K562 (cell line): ENCODE results near the gene COMP. TPM values are rescaled to one million over a fixed set of nuclear protein-coding genes. Genes with fewer than 3 reads are reported as not detected.

Experiments
- CBX8 ChIP-seq: fragments of 200-600 bp; sonication (generic); IDR thresholded peaks from 2 replicates; pipeline ENCODE4 v1.6.1; 2012; ENCODE audit warnings: borderline replicate concordance, mixed run types, low read depth, mild to moderate bottlenecking, moderate library complexity, mixed read lengths, low read length, control low read depth, inconsistent platforms; ENCODE audit not compliant: poor library complexity, severe bottlenecking; ENCODE audit errors: extremely low read depth
- CHD1 ChIP-seq: fragments of 200-600 bp; sonication (generic); IDR thresholded peaks from one replicate; pipeline ENCODE4 v1.6.1; 2012; ENCODE audit warnings: mild to moderate bottlenecking, moderate library complexity, low read length, inconsistent platforms
- FOXK1 ChIP-seq: sonication (generic); formaldehyde crosslinking; IDR thresholded peaks from 2 replicates; pipeline ENCODE4 v1.8.0; 2022; ENCODE audit warnings: missing genetic modification reagents, mild to moderate bottlenecking, borderline replicate concordance
- HMG20B ChIP-seq: fragments of 250-450 bp; sonication (Bioruptor Pico); IDR thresholded peaks from 2 replicates; pipeline ENCODE4 v1.5.0; 2021; ENCODE audit warnings: mild to moderate bottlenecking
- NR3C1 ChIP-seq: sonication (generic); formaldehyde crosslinking; IDR thresholded peaks from 2 replicates; pipeline ENCODE4 v1.8.1; 2022; ENCODE audit warnings: missing genetic modification reagents
- RAD21 ChIP-seq, 2 experiments: fragments of 250-450 bp in 1 of 2; fragments of 450-650 bp in 1 of 2; sonication (Bioruptor Pico) in 1 of 2; formaldehyde crosslinking in 1 of 2; IDR thresholded peaks in 1 of 2; conservative IDR thresholded peaks in 1 of 2; 2 replicates each; pipeline versions ENCODE4 v1.4.0 to v1.8.0; 2020 to 2022; ENCODE audit warnings: mild to moderate bottlenecking in 2 of 2, moderate library complexity in 1 of 2
- RBBP5 ChIP-seq: fragments of 200-600 bp; sonication (generic); IDR thresholded peaks from 2 replicates; pipeline ENCODE4 v1.6.1; 2012; ENCODE audit warnings: borderline replicate concordance, mild to moderate bottlenecking, low read length, control low read depth, inconsistent platforms; ENCODE audit not compliant: insufficient read depth, poor library complexity, severe bottlenecking
- TCFL5 ChIP-seq: fragments of 250-450 bp; sonication (Bioruptor Pico); conservative IDR thresholded peaks from 2 replicates; pipeline ENCODE4 v1.6.1; 2021; ENCODE audit warnings: mild to moderate bottlenecking, moderate library complexity, matching md5 sums
- ZNF24 ChIP-seq: fragments of 450-650 bp; IDR thresholded peaks from 2 replicates; pipeline ENCODE4 v1.6.1; 2016
- ZNF263 ChIP-seq: sonication (generic); formaldehyde crosslinking; IDR thresholded peaks from 2 replicates; pipeline ENCODE4 v1.8.0; 2022; ENCODE audit warnings: mild to moderate bottlenecking, missing genetic modification reagents, borderline replicate concordance
- ZNF586 ChIP-seq: fragments of 450-650 bp; formaldehyde crosslinking; conservative IDR thresholded peaks from 2 replicates; pipeline ENCODE4 v1.4.0; 2020; ENCODE audit warnings: mild to moderate bottlenecking, moderate library complexity
- polyA plus RNA-seq, 8 experiments: library from polyadenylated mRNA; depleted of rRNA in 4 of 8; stranded (reverse) in 5 of 8; unstranded in 3 of 8; fragments of >200 nt; fragmentation: Nextera tagmentation in 2 of 8; fragmentation: Illumina TruSeq in 1 of 8; extraction: Ambion mirVana in 2 of 8; extraction: Trizol in 1 of 8; gene quantifications; 2 replicates each; pipeline versions ENCODE4 v1.2.1 to v1.2.3, GENCODE V29; 2011 to 2014; ENCODE audit warnings: inconsistent platforms in 1 of 8, missing spikeins in 1 of 8
- total RNA-seq, 7 experiments: library from RNA; depleted of rRNA in 6 of 7; stranded (reverse); fragments of >200 nt in 6 of 7; fragmentation: Illumina TruSeq in 2 of 7; extraction: Trizol in 2 of 7; gene quantifications; 2 replicates each; pipeline versions ENCODE4 v1.2.1 to v1.2.3, GENCODE V29; 2011 to 2021; ENCODE audit warnings: low replicate concordance in 1 of 7
- TF ChIP-seq, protein P1 (sequence below), 3 experiments: IDR thresholded peaks in 2 of 3; conservative IDR thresholded peaks in 1 of 3; 2 replicates each; pipeline ENCODE4 v1.5.1; 2011 to 2012; ENCODE audit warnings: low read length in 3 of 3, mild to moderate bottlenecking in 3 of 3, control low read depth in 2 of 3, improper control_type of control experiment in 1 of 3, inconsistent platforms in 1 of 3, low read depth in 1 of 3, mixed read lengths in 1 of 3, moderate library complexity in 1 of 3; ENCODE audit not compliant: insufficient read depth in 2 of 3
- TF ChIP-seq, protein P2 (sequence below): sonication (generic); formaldehyde crosslinking; IDR thresholded peaks from 2 replicates; pipeline ENCODE4 v1.9.0; 2022; ENCODE audit warnings: mild to moderate bottlenecking, missing genetic modification reagents
- TF ChIP-seq, protein P3 (sequence below): fragments of 450-650 bp; IDR thresholded peaks from 2 replicates; pipeline ENCODE4 v1.6.1; 2018; ENCODE audit not compliant: partially characterized antibody
- TF ChIP-seq, protein P4 (sequence below): fragments of 250-450 bp; sonication (Bioruptor Pico); IDR thresholded peaks from 2 replicates; pipeline ENCODE4 v1.9.0; 2021; ENCODE audit warnings: mild to moderate bottlenecking, inconsistent platforms
- TF ChIP-seq, protein P5 (sequence below): sonication (generic); IDR thresholded peaks from 2 replicates; pipeline ENCODE4 v1.6.1; 2016

COMP gene
- total and polyA plus RNA-seq, 9 of the 15 experiments (the other 6 are each of a cell fraction or from before 2014, with no cell fraction given), result 0.07 TPM; not detected in 8

DNA sequence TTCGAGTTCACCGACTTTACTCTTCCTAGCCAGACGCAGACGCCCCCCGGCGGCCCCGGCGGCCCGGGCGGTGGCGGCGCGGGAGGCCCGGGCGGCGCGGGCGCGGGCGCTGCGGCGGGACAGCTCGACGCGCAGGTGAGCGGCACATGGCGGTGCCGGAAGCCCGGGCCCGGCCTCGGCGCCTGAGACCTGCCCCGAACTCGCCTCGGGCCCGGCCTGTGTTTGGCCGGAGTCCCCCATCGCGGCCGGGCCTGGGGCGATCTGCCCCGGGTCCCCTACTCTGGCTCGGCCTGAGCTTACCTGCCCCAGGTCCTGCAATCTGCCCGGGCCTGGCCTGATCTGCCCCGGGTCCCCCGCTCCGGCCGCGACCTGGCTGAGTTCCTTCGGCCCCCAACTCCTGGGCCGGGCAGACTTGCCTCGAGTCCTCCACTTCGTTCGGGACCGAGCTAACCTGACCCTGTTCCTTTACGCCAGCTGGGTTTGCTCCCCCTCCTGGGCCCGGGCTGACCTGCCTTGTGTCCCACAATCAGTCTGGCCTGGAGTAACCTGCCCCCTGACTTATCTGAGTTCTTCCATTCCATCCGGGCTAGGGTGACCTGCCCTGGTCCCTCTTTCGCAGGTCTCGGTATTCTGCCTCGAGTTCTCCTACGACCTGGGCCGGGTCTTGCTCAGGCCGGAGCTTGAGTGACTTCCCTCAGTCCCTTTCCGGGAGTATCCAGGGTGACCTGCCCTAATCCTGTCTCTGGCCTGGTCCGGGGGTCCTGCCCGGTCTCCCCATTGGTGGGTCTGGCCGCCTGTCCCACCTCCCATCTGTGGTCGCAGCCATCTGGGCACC lies 41.4 kb upstream of the COMP start (continued):
- TF ChIP-seq HMG20B (no peak), RBBP5 (peak; percentile 3), NR3C1 (CRISPR knock-in tag) (peak; percentile 33; the same call in 1 of the 2 replicates), ZNF586 (no peak), ZNF24 (no peak), CBX8 (no peak), CHD1 (peak; percentile 52), FOXK1 (0 out of 2 replicates have a peak, but pooled peaks have one; percentile 51), ZNF263 (CRISPR knock-in tag) (no peak; the same call in 1 of the 2 replicates), RAD21 (CRISPR knock-in tag; conservative IDR thresholded peaks at IDR 0.05 in 1 of 2, IDR thresholded peaks at IDR 0.05 in 1 of 2) (peak in 1 of 2 experiments; percentile 10; a peak in 2 of 4 replicates), TCFL5 (no peak)
- TF ChIP-seq, protein P1, sequence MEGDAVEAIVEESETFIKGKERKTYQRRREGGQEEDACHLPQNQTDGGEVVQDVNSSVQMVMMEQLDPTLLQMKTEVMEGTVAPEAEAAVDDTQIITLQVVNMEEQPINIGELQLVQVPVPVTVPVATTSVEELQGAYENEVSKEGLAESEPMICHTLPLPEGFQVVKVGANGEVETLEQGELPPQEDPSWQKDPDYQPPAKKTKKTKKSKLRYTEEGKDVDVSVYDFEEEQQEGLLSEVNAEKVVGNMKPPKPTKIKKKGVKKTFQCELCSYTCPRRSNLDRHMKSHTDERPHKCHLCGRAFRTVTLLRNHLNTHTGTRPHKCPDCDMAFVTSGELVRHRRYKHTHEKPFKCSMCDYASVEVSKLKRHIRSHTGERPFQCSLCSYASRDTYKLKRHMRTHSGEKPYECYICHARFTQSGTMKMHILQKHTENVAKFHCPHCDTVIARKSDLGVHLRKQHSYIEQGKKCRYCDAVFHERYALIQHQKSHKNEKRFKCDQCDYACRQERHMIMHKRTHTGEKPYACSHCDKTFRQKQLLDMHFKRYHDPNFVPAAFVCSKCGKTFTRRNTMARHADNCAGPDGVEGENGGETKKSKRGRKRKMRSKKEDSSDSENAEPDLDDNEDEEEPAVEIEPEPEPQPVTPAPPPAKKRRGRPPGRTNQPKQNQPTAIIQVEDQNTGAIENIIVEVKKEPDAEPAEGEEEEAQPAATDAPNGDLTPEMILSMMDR (IDR thresholded peaks at IDR 0.05 in 2 of 3, conservative IDR thresholded peaks at IDR 0.05 in 1 of 3; ENCODE audit: insufficient read depth in 2 of 3, low read depth in 1 of 3, low read length in 3 of 3), result peak; percentile 40 to 53 (median 47)
- TF ChIP-seq, protein P2, sequence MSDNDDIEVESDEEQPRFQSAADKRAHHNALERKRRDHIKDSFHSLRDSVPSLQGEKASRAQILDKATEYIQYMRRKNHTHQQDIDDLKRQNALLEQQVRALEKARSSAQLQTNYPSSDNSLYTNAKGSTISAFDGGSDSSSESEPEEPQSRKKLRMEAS (CRISPR knock-in tag), result peak; percentile 50
- TF ChIP-seq, protein P3, sequence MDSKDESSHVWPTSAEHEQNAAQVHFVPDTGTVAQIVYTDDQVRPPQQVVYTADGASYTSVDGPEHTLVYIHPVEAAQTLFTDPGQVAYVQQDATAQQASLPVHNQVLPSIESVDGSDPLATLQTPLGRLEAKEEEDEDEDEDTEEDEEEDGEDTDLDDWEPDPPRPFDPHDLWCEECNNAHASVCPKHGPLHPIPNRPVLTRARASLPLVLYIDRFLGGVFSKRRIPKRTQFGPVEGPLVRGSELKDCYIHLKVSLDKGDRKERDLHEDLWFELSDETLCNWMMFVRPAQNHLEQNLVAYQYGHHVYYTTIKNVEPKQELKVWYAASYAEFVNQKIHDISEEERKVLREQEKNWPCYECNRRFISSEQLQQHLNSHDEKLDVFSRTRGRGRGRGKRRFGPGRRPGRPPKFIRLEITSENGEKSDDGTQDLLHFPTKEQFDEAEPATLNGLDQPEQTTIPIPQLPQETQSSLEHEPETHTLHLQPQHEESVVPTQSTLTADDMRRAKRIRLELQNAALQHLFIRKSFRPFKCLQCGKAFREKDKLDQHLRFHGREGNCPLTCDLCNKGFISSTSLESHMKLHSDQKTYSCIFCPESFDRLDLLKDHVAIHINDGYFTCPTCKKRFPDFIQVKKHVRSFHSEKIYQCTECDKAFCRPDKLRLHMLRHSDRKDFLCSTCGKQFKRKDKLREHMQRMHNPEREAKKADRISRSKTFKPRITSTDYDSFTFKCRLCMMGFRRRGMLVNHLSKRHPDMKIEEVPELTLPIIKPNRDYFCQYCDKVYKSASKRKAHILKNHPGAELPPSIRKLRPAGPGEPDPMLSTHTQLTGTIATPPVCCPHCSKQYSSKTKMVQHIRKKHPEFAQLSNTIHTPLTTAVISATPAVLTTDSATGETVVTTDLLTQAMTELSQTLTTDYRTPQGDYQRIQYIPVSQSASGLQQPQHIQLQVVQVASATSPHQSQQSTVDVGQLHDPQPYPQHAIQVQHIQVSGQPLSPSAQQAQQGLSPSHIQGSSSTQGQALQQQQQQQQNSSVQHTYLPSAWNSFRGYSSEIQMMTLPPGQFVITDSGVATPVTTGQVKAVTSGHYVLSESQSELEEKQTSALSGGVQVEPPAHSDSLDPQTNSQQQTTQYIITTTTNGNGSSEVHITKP, result peak; percentile 23
- TF ChIP-seq, protein P4, sequence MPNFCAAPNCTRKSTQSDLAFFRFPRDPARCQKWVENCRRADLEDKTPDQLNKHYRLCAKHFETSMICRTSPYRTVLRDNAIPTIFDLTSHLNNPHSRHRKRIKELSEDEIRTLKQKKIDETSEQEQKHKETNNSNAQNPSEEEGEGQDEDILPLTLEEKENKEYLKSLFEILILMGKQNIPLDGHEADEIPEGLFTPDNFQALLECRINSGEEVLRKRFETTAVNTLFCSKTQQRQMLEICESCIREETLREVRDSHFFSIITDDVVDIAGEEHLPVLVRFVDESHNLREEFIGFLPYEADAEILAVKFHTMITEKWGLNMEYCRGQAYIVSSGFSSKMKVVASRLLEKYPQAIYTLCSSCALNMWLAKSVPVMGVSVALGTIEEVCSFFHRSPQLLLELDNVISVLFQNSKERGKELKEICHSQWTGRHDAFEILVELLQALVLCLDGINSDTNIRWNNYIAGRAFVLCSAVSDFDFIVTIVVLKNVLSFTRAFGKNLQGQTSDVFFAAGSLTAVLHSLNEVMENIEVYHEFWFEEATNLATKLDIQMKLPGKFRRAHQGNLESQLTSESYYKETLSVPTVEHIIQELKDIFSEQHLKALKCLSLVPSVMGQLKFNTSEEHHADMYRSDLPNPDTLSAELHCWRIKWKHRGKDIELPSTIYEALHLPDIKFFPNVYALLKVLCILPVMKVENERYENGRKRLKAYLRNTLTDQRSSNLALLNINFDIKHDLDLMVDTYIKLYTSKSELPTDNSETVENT (CRISPR knock-in tag), result 0 out of 2 replicates have a peak, but pooled peaks have one; percentile 49
- TF ChIP-seq, protein P5, sequence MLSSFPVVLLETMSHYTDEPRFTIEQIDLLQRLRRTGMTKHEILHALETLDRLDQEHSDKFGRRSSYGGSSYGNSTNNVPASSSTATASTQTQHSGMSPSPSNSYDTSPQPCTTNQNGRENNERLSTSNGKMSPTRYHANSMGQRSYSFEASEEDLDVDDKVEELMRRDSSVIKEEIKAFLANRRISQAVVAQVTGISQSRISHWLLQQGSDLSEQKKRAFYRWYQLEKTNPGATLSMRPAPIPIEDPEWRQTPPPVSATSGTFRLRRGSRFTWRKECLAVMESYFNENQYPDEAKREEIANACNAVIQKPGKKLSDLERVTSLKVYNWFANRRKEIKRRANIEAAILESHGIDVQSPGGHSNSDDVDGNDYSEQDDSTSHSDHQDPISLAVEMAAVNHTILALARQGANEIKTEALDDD, result 0 out of 2 replicates have a peak, but pooled peaks have one; percentile 23
